Urinary bladder (tissue), 4 donors: Measurements from ENCODE around the gene MAPK8IP1. TPM values are rescaled to one million over a fixed set of nuclear protein-coding genes. Genes with fewer than 3 reads are reported as not detected.

Experiments
- DNase-seq: peaks from one replicate; pipeline ENCODE4 v3.0.0-alpha.2; 2015; ENCODE audit errors: extremely low spot score
- H3K27ac ChIP-seq: one replicate; pipeline ENCODE4 v1.5.1; 2013; ENCODE audit warnings: low read depth, mild to moderate bottlenecking, moderate library complexity
- H3K36me3 ChIP-seq: one replicate; pipeline ENCODE4 v1.6.1; 2013; ENCODE audit warnings: mild to moderate bottlenecking, moderate library complexity; ENCODE audit not compliant: insufficient read depth
- H3K4me1 ChIP-seq: one replicate; pipeline ENCODE4 v1.6.1; 2013; ENCODE audit warnings: mild to moderate bottlenecking, moderate library complexity; ENCODE audit not compliant: insufficient read depth
- H3K4me3 ChIP-seq: one replicate; pipeline ENCODE4 v1.5.1; 2013; ENCODE audit warnings: low read depth, low read length
- WGBS: extraction: QIAGEN DNeasy Blood & Tissue Kit; methylation state at CpG from one replicate; pipeline ENCODE4 v1.1.7; 2013; 5-methylcytosine and 5-hydroxymethylcytosine counted together
- polyA plus RNA-seq: library from polyadenylated mRNA; stranded (reverse); fragments of 200-250 nt; gene quantifications from one replicate; pipeline ENCODE4 v1.2.3, GENCODE V29; 2013
- total RNA-seq: library from RNA; depleted of rRNA; stranded (reverse); fragments of >200 nt; gene quantifications from one replicate; pipeline ENCODE4 v1.2.3, GENCODE V29; 2014
- donor health status: healthy with polysubstance abuse.
- donor health status: healthy.

Gene MAPK8IP1
- total and polyA plus RNA-seq, 2 donors = 8.3 to 11.0 TPM

DNA sequence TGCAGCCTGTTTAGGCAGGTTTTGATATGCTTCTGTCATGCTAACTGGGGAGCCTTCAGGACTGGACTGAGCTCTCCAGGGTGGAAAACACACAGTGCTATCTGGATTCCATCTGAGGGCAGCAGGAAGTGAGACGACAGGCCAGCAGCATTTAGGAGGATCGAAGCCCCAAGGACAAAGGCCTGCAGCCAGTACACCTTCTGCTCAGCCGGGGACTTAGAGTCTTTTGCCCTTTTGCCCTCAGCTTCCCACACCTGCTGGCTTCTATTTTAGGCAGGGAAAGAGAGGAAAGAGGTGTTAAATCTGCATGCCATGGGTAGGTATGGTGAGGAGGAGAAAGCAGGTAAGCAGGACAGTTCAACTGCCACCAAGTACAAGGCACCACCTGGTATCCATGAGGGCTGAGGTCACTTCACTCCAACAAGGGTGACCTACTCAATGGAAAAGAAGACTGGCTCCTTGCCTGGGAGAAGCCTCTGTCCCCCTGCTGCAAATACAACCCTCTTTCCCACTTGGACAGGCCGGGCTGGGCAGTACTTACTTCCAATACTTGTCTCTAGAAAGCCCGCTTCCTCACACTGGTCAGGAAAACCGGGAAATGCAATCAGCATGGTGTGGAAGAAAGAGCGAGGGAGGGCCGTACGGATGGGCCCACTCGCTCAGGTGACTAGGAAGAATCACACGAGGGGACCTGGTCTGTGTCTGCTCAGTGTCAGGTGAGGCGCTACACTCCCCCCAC is 49.3 kb downstream of the MAPK8IP1 start:
- no peak overlapping the region for H3K4me3 ChIP-seq
- WGBS = 83% methylated on average over 12 of the region's 12 CpGs
- H3K36me3 ChIP-seq = peaks cover 6% of the 10 kb centered on the region
- no peak for DNase-seq
- no peaks in the 10 kb centered on the region for H3K4me1 ChIP-seq
- no peak overlapping the region for H3K27ac ChIP-seq

DNA sequence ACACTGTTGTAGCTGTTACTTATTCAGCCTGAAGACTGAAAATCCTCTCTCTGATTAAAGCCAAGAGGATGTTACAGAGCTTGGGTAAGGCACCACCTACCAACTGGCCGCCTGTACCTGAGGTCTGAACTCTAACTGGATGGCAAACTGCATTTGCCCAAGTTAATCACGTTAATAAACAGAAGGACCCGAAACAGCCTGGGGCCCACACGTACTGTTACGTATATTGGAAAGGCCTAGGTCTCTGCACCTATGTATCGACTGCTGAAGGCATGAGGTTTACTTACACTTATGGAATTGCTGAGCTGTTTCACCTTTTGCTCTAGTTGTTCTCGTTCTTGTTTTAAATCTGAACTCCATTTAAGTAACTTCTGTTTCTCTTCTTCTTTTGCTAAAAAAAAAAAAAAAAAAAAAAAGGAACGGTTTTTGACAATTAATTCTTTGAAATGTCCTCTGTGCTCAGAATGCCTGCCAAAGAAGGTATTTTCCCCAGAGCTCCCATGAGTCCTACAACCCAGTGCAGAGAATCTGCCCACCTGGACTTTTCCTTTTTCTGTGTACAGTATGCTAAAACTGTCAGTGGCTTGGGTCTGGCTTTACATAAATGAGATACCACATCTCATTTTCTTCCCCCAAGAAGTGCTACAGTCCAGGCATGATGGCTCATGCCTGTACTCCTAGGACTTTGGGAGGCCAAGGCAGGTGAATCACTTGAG is 50.1 kb downstream of the MAPK8IP1 start:
- no peak overlapping the region for H3K27ac ChIP-seq
- 91% methylated on average over 8 of the region's 8 CpGs for WGBS
- no peak for DNase-seq
- peaks cover 6% of the 10 kb centered on the region for H3K36me3 ChIP-seq
- no peaks in the 10 kb centered on the region for H3K4me1 ChIP-seq
- H3K4me3 ChIP-seq = no peak overlapping the region

- no peak for DNase-seq
These were observed 51.1 kb downstream of the MAPK8IP1 start for GRCh38 chr11:45936511-45937054.

GRCh38 chr11:45937916-45938315 is 52.5 kb downstream of the MAPK8IP1 start:
- H3K4me1 ChIP-seq = no peaks in the 10 kb centered on the region
- 89% methylated on average over 10 of the region's 10 CpGs for WGBS
- no peak for DNase-seq
- H3K36me3 ChIP-seq = peaks cover 6% of the 10 kb centered on the region
- H3K4me3 ChIP-seq = no peak overlapping the region
- H3K27ac ChIP-seq = no peak overlapping the region

More at GRCh38 chr11:45936511-45937054, 51.1 kb downstream of the MAPK8IP1 start:
- Histone ChIP-seq H3K36me3 (peaks cover 6% of the 10 kb centered on the region), H3K4me3 (no peak overlapping the region), H3K4me1 (no peaks in the 10 kb centered on the region), H3K27ac (no peak overlapping the region)
- 85% methylated on average over 4 of the region's 4 CpGs for WGBS

DNA sequence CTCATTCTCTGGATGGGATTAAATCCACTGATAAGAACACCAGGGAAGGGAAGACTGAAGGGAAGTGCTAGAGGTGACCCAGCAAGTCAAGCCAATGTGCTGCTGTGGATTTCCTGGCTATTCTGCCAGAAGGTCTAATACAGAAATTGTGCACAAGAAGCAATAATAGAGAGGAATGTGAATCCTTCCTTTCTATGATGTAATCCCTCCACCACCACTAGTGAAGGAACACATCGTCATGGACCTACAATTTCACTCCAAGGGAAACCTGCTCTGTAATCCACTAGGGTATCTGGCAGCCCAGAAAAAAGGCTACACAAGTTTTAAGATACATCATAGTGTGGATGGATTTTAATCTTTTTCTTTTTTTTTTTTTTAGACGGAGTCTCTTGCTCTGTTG is 54.4 kb downstream of the MAPK8IP1 start:
- H3K36me3 ChIP-seq = peaks cover 3% of the 10 kb centered on the region
- 81% methylated on average over 2 of the region's 2 CpGs for WGBS
- no peak overlapping the region for H3K27ac ChIP-seq
- no peak overlapping the region for H3K4me3 ChIP-seq
- DNase-seq = no peak
- H3K4me1 ChIP-seq = no peaks in the 10 kb centered on the region

GRCh38 chr11:45941285-45941684 is 55.8 kb downstream of the MAPK8IP1 start:
- no peak for DNase-seq
- no peaks in the 10 kb centered on the region for H3K36me3 ChIP-seq
- no peak overlapping the region for H3K4me3 ChIP-seq
- H3K27ac ChIP-seq = no peak overlapping the region
- WGBS = 93% methylated on average over 4 of the region's 4 CpGs
- no peaks in the 10 kb centered on the region for H3K4me1 ChIP-seq

DNA sequence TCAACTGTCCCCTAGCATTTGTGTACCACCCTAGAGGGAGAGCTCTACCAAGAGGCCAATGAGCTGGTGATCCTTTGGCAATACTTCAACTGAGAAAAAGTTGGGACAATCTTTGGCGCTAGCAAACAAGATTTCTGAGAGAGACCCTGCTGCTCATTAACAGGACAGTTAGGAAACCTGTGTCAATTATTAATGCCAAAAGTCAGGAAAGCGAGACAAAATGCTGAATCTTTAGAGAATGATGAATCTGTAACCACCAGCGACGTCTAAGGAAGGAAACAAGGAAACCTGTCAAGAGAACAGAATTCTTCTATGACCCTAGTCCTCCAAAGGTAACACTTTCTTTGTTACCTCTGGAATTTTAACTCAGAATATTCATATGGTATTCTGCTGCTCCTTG is 56.9 kb downstream of the MAPK8IP1 start:
- Histone ChIP-seq H3K36me3 (no peaks in the 10 kb centered on the region), H3K4me1 (no peaks in the 10 kb centered on the region), H3K27ac (no peak overlapping the region), H3K4me3 (no peak overlapping the region)
- no peak for DNase-seq
- WGBS = 96% methylated on average over 4 of the region's 4 CpGs

- H3K36me3 ChIP-seq = peaks cover 4% of the 10 kb centered on the region
- 76% methylated on average over 3 of the region's 3 CpGs for WGBS
- H3K27ac ChIP-seq = no peak overlapping the region
- no peak overlapping the region for H3K4me3 ChIP-seq
- H3K4me1 ChIP-seq = no peaks in the 10 kb centered on the region
- no peak for DNase-seq
These were observed 60.0 kb downstream of the MAPK8IP1 start for GRCh38 chr11:45945397-45945999.

- WGBS = 98% methylated on average over 1 of the region's 1 CpG
- DNase-seq = no peak
- peaks cover 6% of the 10 kb centered on the region for H3K36me3 ChIP-seq
- no peak overlapping the region for H3K27ac ChIP-seq
- no peak overlapping the region for H3K4me3 ChIP-seq
- no peaks in the 10 kb centered on the region for H3K4me1 ChIP-seq
These were observed 62.4 kb downstream of the MAPK8IP1 start for GRCh38 chr11:45947885-45948284.

GRCh38 chr11:45948356-45948755 is 62.9 kb downstream of the MAPK8IP1 start:
- no peak overlapping the region for H3K27ac ChIP-seq
- H3K4me3 ChIP-seq = no peak overlapping the region
- 96% methylated on average over 3 of the region's 3 CpGs for WGBS
- no peaks in the 10 kb centered on the region for H3K4me1 ChIP-seq
- peaks cover 10% of the 10 kb centered on the region for H3K36me3 ChIP-seq
- DNase-seq = no peak

DNA sequence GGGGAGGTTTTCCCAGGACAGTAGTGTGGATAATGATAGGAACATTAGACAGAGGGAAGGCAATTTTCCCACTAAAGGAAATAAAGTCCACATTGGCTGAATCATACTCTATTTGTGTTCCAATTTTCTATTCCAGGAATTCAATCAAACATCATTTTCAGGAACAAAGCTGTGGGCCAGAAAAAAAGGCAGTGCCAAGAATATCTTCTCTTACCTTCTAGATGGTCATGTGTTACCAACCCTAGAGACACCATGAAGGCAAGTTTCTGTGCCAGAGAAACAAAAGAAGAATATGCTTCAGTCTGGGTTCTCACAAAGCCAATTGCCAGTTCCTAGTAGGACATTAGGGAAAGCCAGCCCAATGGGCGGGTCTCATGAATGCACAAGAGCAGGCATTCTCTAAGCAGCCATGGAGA is 64.5 kb downstream of the MAPK8IP1 start:
- DNase-seq = no peak
- Histone ChIP-seq H3K4me1 (no peaks in the 10 kb centered on the region), H3K36me3 (peaks cover 10% of the 10 kb centered on the region), H3K4me3 (no peak overlapping the region), H3K27ac (peak overlapping the region; percentile 1)
- WGBS = 83% methylated on average over 1 of the region's 1 CpG
